GM18870 (cell line): ENCODE measurements around the gene HTR4.
A peak's percentile ranks its signal among the peaks of the same experiment; 100 is the strongest.

Source experiments
- ATAC-seq: cut with Tn5 transposase; IDR thresholded peaks from one replicate; pipeline ENCODE4 v1.9.1; 2021; ENCODE audit warnings: moderate library complexity; ENCODE audit not compliant: unreplicated experiment

HTR4 gene

DNA sequence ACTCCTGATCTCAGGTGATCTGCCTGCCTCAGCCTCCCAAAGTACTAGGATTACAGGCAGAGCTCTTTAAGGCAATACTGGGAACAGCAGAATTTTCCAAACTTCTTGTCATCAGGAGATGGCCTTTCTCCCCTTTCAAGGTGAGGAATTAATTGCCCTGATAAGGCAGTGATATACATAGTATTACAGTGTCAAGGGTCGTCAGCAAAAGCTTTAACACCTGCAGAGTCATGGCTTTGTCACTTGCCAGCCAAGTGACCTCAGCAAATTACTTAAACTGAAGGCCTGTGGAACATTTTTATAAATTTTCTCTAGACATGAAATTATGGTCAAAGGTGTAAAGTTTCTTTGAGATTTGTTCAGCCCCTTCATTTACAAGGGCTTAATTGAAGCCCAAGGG lies 211.1 kb downstream of the HTR4 start:
- ATAC-seq: peak; percentile 10

DNA sequence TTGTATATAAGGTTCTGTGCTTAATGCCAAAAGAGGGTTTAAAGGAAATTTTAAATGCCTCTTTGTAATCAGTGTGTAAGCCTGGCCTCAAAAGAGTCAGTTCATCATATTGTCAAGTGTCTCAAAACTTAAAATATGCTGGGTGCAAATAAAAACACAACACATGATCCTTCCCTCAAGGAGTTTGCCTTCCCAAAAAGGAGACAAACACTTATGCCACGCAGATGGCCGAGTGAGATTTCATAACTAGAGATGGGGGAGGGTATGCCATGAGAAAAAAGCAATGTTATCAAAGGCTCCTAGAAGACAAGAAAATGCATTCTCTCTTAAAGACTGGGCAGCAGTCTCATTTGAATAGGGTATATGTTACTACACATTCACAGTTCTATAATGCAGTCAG lies 215.4 kb downstream of the HTR4 start:
- ATAC-seq: no peak

DNA sequence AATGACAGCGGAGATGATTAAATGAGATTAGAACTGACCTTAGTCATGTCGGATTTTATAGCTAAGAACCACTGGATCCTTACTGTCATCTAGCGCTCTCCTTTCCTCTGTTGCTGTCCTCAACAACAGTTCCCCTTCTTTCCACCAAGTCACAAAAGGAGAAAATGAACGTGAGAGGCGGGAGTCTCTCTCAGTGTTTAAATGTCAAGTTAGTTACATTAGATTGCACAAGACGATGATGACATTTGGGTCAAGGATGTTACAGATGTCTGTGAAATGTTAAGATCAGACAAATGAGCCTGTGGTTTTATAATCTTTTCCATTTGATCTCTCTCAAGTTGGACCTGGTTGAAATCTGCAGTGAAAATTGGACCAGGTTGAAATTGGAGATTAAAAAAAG lies 217.1 kb downstream of the HTR4 start:
- no peak for ATAC-seq

DNA sequence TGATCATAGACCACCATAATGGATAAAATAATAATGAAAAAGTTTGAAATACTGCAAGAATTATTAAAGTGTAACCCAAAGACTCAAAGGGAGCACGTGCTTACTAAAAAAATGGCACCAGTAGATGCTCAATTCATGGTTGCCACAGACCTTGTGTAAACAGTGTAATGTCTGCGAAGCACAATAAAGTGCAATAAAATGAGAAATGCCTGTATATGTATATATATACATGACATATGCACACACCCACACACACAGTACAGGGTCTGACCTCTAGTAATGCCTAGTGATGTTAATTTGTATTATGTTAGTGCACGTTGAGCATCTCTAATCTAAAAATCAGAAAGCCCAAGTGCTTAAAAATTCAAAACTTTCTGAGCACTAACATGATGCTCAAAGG lies 218.3 kb downstream of the HTR4 start:
- no peak for ATAC-seq

DNA sequence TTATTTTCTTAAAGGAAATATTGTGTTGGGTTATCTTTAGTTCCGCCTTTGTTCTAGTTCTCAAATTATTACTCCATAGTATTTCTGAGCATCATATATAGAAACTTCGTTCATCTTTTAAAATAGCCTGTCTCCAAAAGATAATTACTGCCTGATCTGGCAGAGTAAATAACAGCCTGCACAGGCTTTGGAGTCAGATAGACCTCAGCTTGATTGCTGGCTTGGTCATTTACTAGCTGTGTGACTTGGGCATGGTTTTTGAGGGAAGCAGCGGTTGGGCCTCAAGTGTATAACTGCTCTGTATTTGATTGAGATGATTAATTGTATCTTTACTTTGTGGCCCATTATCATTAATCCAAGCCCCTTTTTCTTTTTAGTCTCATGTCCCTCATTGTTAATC lies 220.5 kb downstream of the HTR4 start:
- no peak for ATAC-seq
